Right lobe of liver (tissue), 6 donors: ENCODE data around the gene CLCN1. TPM values are rescaled to one million over a fixed set of nuclear protein-coding genes. Genes with fewer than 3 reads are reported as not detected.

ENCODE experiments used
- ATAC-seq, 4 donors: fragments of 200-7000 bp; cut with Tn5 transposase; one replicate each; pipeline ENCODE4 v1.9.1; 2020; ENCODE audit warnings: mild to moderate bottlenecking in 4 of 4, moderate library complexity in 4 of 4
- DNase-seq, 3 donors: peaks; one replicate each; pipeline ENCODE4 v3.0.0-alpha.2; 2020
- H3K27ac ChIP-seq, 3 donors: fragments of 200-600 bp; one replicate each; pipeline ENCODE4 v1.8.0; 2022
- H3K27me3 ChIP-seq, 2 donors: fragments of 200-600 bp; one replicate each; pipeline ENCODE4 v1.8.0; 2022
- H3K36me3 ChIP-seq, 4 donors: fragments of 200-600 bp; sonication (generic) in 1 of 4; one replicate each; pipeline versions ENCODE4 v1.5.1 to v1.8.0; 2017 to 2022; ENCODE audit warnings: control low read depth in 1 of 4
- H3K4me1 ChIP-seq, 4 donors: fragments of 200-600 bp; sonication (generic) in 1 of 4; one replicate each; pipeline versions ENCODE4 v1.5.1 to v1.8.0; 2017 to 2022; ENCODE audit warnings: control low read depth in 1 of 4
- H3K4me3 ChIP-seq, 3 donors: fragments of 200-600 bp; one replicate each; pipeline ENCODE4 v1.8.0; 2022
- H3K9me3 ChIP-seq, 4 donors: fragments of 200-600 bp; sonication (generic) in 1 of 4; one replicate each; pipeline versions ENCODE4 v1.5.1 to v1.8.0; 2017 to 2022; ENCODE audit warnings: control low read depth in 1 of 4
- POLR2A ChIP-seq: fragments of 450-650 bp; IDR thresholded peaks from one replicate; pipeline ENCODE4 v1.6.1; 2017; ENCODE audit warnings: antibody characterized with exemption, mild to moderate bottlenecking
- WGBS: methylation state at CpG from one replicate; pipeline ENCODE4 v1.1.6; 2018; ENCODE audit warnings: low coverage, low lambda C conversion rate; ENCODE audit not compliant: insufficient coverage; ENCODE audit errors: missing lambda C conversion rate; 5-methylcytosine and 5-hydroxymethylcytosine counted together
- intact Hi-C, 2 donors: fragments of 100-400 bp; cut with DNase I; formaldehyde crosslinking; loops; one replicate each; pipeline versions ENCODE4 v1.11.2 to v1.14.1; 2022
- microRNA-seq, 2 donors: library from miRNA; unstranded; fragments of <30 nt; microRNA quantifications; one replicate each; pipeline ENCODE4, GENCODE V29; 2019 to 2020
- small RNA-seq, 2 experiments: library from RNA; depleted of rRNA; stranded (forward); fragments of <200 nt; gene quantifications; one replicate each; pipeline ENCODE3, GENCODE V24; 2016
- total RNA-seq, 6 experiments: library from RNA; depleted of rRNA in 2 of 6; stranded (reverse); fragments of >200 nt in 2 of 6; fragmentation: NEBNext Ultra II Directional in 3 of 6; extraction: Animal tissue kit (Norgen Biotek cat#: 25700) in 3 of 6; gene quantifications; one replicate each; pipeline versions ENCODE4 v1.1.0 to v1.2.4, GENCODE V29; 2016 to 2023
- TF ChIP-seq, protein P1 (sequence below), 4 donors: fragments of 200-600 bp in 3 of 4; fragments of 450-650 bp in 1 of 4; IDR thresholded peaks; one replicate each; pipeline versions ENCODE4 v1.5.1 to v1.8.0; 2016 to 2022; ENCODE audit warnings: antibody characterized with exemption in 4 of 4, mild to moderate bottlenecking in 2 of 4
- donor health status: DM: no; HTN: yes; CAD: no.
- donor health status: DM: no; HTN: no; CAD: no.
- donor health status: DM: no; HTN: no; CAD: no.
- donor health status: DM: no; HTN: yes; CAD: no.
- donor health status: DM: no; HTN: yes; CAD: no.

The CLCN1 gene
- total RNA-seq, 6 experiments from 2014 or later = not detected

- TF ChIP-seq POLR2A = no peak
- TF ChIP-seq, protein P1, sequence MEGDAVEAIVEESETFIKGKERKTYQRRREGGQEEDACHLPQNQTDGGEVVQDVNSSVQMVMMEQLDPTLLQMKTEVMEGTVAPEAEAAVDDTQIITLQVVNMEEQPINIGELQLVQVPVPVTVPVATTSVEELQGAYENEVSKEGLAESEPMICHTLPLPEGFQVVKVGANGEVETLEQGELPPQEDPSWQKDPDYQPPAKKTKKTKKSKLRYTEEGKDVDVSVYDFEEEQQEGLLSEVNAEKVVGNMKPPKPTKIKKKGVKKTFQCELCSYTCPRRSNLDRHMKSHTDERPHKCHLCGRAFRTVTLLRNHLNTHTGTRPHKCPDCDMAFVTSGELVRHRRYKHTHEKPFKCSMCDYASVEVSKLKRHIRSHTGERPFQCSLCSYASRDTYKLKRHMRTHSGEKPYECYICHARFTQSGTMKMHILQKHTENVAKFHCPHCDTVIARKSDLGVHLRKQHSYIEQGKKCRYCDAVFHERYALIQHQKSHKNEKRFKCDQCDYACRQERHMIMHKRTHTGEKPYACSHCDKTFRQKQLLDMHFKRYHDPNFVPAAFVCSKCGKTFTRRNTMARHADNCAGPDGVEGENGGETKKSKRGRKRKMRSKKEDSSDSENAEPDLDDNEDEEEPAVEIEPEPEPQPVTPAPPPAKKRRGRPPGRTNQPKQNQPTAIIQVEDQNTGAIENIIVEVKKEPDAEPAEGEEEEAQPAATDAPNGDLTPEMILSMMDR (IDR thresholded peaks at IDR 0.05) = no peak
- H3K9me3 ChIP-seq = no peaks in the 10 kb centered on the region
- intact Hi-C loops = no loop called here
- H3K4me3 ChIP-seq = no peak overlapping the region
- no peaks in the 10 kb centered on the region for H3K36me3 ChIP-seq
- no peak for DNase-seq
- H3K27me3 ChIP-seq = no peaks in the 10 kb centered on the region
- WGBS = no CpG with 5 or more reads among the region's 14 CpGs
- H3K4me1 ChIP-seq = peaks cover 0 to 54% (median 26%) of the 10 kb centered on the region in 4 donors
- no peak overlapping the region for H3K27ac ChIP-seq
- ATAC-seq = no peak
These were observed 82.7 kb downstream of the CLCN1 start for GRCh38 chr7:143398616-143399015.

DNA sequence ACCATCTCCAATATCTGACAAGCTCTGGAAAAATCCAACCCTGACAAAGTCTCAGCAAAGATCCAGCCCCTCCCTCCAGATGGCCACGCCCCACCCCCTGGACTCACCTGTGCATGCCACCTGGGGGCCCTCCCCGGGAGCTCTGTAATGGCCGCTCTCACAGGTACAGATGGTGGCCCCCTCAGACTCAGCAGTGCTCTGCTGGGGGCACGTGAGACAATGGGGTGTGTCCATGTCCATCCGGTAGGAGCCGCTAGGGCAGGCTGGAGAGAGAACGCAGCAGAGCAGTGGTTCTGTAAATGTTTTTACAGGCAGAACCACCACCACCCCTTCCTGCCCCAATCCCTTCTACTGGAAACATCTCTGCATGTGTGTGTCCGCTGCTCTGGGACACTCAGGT lies 83.2 kb downstream of the CLCN1 start:
- intact Hi-C loops = no loop called here
- Histone ChIP-seq H3K9me3 (no peaks in the 10 kb centered on the region), H3K27ac (no peak overlapping the region), H3K36me3 (no peaks in the 10 kb centered on the region), H3K27me3 (no peaks in the 10 kb centered on the region), H3K4me1 (peaks cover 0 to 49% (median 23%) of the 10 kb centered on the region in 4 donors), H3K4me3 (no peak overlapping the region)
- no peak for ATAC-seq
- no CpG with 5 or more reads among the region's 8 CpGs for WGBS
- TF ChIP-seq POLR2A = no peak
- TF ChIP-seq, protein P1 (IDR thresholded peaks at IDR 0.05) = no peak
- no peak for DNase-seq

DNA sequence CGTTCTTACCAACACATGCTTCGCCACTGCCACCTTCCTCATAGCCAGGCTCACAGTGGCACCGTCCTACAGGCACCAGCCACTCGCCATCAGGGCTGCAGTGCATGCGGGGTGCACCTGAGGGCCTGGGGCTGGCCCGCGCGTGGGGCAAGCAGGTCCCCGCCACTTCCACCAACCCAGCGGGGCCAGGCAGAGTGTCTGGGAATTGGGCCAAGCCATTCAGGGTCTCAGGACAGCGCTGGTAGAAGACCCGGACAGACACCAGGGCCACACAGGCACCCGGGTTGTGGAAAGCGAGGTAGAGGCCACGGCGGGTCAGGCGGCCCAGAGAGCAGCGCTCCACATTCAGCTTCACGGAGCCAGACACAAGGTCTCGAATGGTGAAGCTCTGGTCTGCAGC lies 83.7 kb downstream of the CLCN1 start:
- DNase-seq (no peak), ATAC-seq (no peak)
- TF ChIP-seq, protein P1 (IDR thresholded peaks at IDR 0.05) = no peak
- TF ChIP-seq POLR2A = no peak
- intact Hi-C loops = no loop called here
- Histone ChIP-seq H3K27me3 (no peaks in the 10 kb centered on the region), H3K4me1 (peaks cover 0 to 46% (median 20%) of the 10 kb centered on the region in 4 donors), H3K27ac (no peak overlapping the region), H3K36me3 (no peaks in the 10 kb centered on the region), H3K4me3 (no peak overlapping the region), H3K9me3 (no peaks in the 10 kb centered on the region)
- 92% methylated on average over 7 of the region's 20 CpGs for WGBS

- H3K27ac ChIP-seq = no peak overlapping the region
- TF ChIP-seq, protein P1 (IDR thresholded peaks at IDR 0.05) = no peak
- no peak for TF ChIP-seq POLR2A
- ATAC-seq (no peak), DNase-seq (no peak)
- no peak overlapping the region for H3K4me3 ChIP-seq
- H3K27me3 ChIP-seq = no peaks in the 10 kb centered on the region
- H3K9me3 ChIP-seq = no peaks in the 10 kb centered on the region
- intact Hi-C loops = no loop called here
- H3K4me1 ChIP-seq = peaks cover 0 to 31% (median 13%) of the 10 kb centered on the region in 4 donors
- H3K36me3 ChIP-seq = no peaks in the 10 kb centered on the region
- 40% methylated on average over 1 of the region's 12 CpGs for WGBS
These were observed 85.4 kb downstream of the CLCN1 start for GRCh38 chr7:143401265-143401664.

Small RNA genes lying within 50 kb of the gene (microRNA-seq; reads per million reads assigned to microRNA genes)
- gene MIR6892 = 0 to 0.58 reads per million in 2 donors

Small RNA genes lying within 50 kb of the gene (small RNA-seq; reads per million reads assigned to genes)
- 0.39 to 1.5 reads per million in 2 experiments for gene MIR6892
- 0 reads per million in 2 experiments for gene RN7SL481P
- 0 reads per million in 2 experiments for gene RN7SL535P

Other genes starting within 250 kb of the CLCN1 start
- gene PIP, start 184.0 kb upstream of the CLCN1 start, total RNA-seq = not detected
- not detected for gene TAS2R39, start 132.7 kb upstream of the CLCN1 start, total RNA-seq
- not detected for gene TAS2R40, start 94.1 kb upstream of the CLCN1 start, total RNA-seq
- gene GSTK1, start 52.7 kb upstream of the CLCN1 start, total RNA-seq = 100 to 1,000 TPM; 209 to 315 (median 257) TPM
- gene TMEM139, start 31.2 kb upstream of the CLCN1 start, total RNA-seq = 10 to 100 TPM in 5 of 6 experiments, 1 to 10 TPM in 1; 7.0 to 20.8 (median 14.8) TPM
- 1 to 10 TPM; 5.3 to 8.7 (median 6.7) TPM for gene CASP2, start 27.8 kb upstream of the CLCN1 start, total RNA-seq
- gene FAM131B, start 46.6 kb downstream of the CLCN1 start, total RNA-seq = under 1 TPM; 0.05 to 0.51 (median 0.14) TPM
- 100 to 1,000 TPM in 1 of 6 experiments, 10 to 100 TPM in 5; 29.7 to 129 (median 43.6) TPM for gene ZYX, start 65.2 kb downstream of the CLCN1 start, total RNA-seq
- 10 to 100 TPM; 12.6 to 41.3 (median 16.5) TPM for gene EPHA1, start 92.7 kb downstream of the CLCN1 start, total RNA-seq
- gene TAS2R60, start 127.3 kb downstream of the CLCN1 start, total RNA-seq = under 1 TPM in 1 of 6 experiments, not detected in 5; 0.35 TPM
- gene TAS2R41, start 161.8 kb downstream of the CLCN1 start, total RNA-seq = not detected